ENCODE measurements around the gene TTC3. TPM values are rescaled to one million over a fixed set of nuclear protein-coding genes. Genes with fewer than 3 reads are reported as not detected.
A peak's percentile ranks its signal among the peaks of the same experiment; 100 is the strongest.

Gene TTC3
- total and polyA plus RNA-seq, 2 of the 13 experiments (the other 11 are each of a cell fraction or from before 2014, with no cell fraction given) = 55.7 to 108 TPM

DNA sequence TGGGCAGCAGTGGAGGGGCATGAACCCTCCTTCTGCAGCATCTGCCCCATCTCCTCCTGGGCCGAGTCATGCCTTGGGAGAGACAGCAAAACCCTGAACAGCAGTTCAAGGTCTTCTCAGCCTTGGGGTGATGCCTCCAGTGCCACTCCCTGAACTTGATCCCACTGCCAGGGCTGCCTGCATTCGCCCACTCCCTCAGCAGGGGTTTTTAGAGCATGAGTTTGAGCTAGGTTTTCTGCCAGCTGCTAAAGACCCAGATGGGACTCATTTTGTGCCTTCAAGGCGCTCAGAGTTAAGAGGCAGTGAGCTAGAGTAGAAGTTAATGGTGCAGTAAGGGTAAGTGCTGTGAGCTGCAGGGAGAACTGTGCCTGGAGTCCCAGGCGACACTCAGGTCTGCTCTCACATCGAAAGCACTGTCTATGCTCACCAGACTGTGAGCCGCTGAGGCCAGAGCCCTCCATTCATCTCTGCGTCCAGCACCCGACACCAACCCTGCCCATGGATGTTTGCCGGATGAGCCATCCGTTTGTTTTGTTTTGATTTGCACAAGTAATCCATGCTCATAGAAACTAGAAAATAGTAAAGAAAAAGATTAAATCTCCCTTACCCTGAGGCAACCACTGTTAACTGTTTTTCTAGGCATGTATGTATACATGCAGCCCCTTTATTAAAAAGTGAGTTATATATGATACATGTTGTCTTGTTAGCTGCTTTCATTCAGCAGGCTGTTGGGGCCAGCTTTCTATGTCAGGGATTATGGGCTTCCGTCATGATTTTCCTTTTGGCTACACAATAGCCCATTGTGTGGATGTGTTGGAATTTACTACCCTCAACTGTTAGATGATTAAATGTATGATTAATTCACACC is 126.2 kb downstream of the TTC3 start (continued):
- TF ChIP-seq, protein P1, sequence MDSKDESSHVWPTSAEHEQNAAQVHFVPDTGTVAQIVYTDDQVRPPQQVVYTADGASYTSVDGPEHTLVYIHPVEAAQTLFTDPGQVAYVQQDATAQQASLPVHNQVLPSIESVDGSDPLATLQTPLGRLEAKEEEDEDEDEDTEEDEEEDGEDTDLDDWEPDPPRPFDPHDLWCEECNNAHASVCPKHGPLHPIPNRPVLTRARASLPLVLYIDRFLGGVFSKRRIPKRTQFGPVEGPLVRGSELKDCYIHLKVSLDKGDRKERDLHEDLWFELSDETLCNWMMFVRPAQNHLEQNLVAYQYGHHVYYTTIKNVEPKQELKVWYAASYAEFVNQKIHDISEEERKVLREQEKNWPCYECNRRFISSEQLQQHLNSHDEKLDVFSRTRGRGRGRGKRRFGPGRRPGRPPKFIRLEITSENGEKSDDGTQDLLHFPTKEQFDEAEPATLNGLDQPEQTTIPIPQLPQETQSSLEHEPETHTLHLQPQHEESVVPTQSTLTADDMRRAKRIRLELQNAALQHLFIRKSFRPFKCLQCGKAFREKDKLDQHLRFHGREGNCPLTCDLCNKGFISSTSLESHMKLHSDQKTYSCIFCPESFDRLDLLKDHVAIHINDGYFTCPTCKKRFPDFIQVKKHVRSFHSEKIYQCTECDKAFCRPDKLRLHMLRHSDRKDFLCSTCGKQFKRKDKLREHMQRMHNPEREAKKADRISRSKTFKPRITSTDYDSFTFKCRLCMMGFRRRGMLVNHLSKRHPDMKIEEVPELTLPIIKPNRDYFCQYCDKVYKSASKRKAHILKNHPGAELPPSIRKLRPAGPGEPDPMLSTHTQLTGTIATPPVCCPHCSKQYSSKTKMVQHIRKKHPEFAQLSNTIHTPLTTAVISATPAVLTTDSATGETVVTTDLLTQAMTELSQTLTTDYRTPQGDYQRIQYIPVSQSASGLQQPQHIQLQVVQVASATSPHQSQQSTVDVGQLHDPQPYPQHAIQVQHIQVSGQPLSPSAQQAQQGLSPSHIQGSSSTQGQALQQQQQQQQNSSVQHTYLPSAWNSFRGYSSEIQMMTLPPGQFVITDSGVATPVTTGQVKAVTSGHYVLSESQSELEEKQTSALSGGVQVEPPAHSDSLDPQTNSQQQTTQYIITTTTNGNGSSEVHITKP (CRISPR knock-in tag; IDR thresholded peaks at IDR 0.05; ENCODE audit: low read depth) = no peak
- no peak for TF ChIP-seq ZNF547 (CRISPR knock-in tag; IDR thresholded peaks at IDR 0.05)

DNA sequence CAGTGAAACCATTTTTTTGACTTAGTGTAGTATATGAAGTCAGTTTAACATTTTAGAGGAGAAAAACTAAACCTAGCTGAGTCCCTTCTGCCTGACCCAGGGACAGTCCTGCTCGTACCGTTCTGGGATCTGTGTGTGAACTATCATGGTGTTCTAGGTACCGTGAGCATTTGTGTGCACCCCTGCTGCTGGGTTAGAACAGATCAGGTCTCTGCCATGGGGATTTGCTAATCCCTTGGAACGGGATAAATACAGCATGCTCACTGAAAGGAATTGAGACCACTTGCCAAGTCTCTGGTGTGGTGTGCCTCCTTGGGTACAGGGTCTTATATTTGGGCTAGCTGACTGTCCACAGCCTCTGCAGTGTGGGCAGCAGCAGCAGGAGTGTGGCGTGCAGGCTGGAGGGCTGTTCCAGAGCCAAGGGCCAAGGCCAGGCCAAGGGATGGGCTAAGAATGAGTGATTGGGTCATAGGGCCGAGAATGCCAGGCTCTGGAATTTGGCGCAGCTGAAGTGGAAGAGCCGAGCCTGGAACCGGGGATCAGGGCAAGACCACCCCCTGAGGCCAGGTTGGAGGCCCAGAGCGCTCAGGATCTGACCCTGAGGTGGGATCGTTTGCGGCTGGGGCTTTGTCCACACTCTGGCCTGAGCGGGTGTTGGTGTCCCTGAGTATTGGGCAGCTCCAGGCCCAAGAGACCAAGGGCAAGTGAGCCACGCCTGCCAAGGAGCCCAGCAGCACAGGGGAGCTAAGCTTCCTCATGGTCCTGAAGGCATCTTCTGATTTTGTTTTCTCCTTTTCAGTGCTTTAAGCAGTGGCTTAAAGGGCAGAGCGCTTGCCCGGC is 127.8 kb downstream of the TTC3 start:
- no peak overlapping the region for H3K27ac ChIP-seq (ENCODE audit: extremely low read length, insufficient read depth, low read length)
- intact Hi-C loops (cut with micrococcal nuclease; ENCODE audit: unreplicated experiment) = no loop called here
- H3K27me3 ChIP-seq (ENCODE audit: control insufficient read depth in 1 of 2, insufficient read depth in 2 of 2, low read length in 2 of 2) = no peaks in the 10 kb centered on the region
- no peaks in the 10 kb centered on the region for H3K9me3 ChIP-seq (ENCODE audit: low read length)
- ChIA-PET CTCF (ENCODE audit: low intra/inter-chr PET ratio, low total read pairs) (no interaction called here), POLR2A (no interaction called here)
- DNase-seq (ENCODE audit: low spot score) (no peak), FAIRE-seq (no peak), ATAC-seq (peak; percentile 28; the same call in 2 of the 3 replicates)
- H3K9ac ChIP-seq (ENCODE audit: insufficient read depth, low read depth, low read length) = no peak overlapping the region
- H3K36me3 ChIP-seq (replicated peaks in 1 of 2; ENCODE audit: control insufficient read depth in 1 of 2, insufficient read depth in 2 of 2, low read length in 2 of 2) = peaks cover 24 to 64% of the 10 kb centered on the region in 2 experiments
- H3K79me2 ChIP-seq (ENCODE audit: insufficient read depth, low read length) = no peaks in the 10 kb centered on the region
- H3K4me3 ChIP-seq (replicated peaks in 1 of 3; ENCODE audit: insufficient read depth in 1 of 3, low read depth in 2 of 3, low read length in 3 of 3) = no peak overlapping the region
- in situ Hi-C loops (cut with HindIII; ENCODE audit: extremely low pct_ligation_motif_present, low pct_unique_long_range_greater_than_20kb) = no loop called here
- no peak overlapping the region for H3K4me2 ChIP-seq (ENCODE audit: low read depth, low read length)
- H2AFZ ChIP-seq (ENCODE audit: low read length) = no peak overlapping the region
- H4K20me1 ChIP-seq (ENCODE audit: insufficient read depth, low read length) = no peaks in the 10 kb centered on the region
- peaks cover 8% of the 10 kb centered on the region; the same call in 1 of the 2 replicates for H3K4me1 ChIP-seq (ENCODE audit: insufficient read depth, low read length)
- BruUV-seq (replicated peaks) = no TSS peak
- no peak for TF ChIP-seq ZFP62 (CRISPR knock-in tag; IDR thresholded peaks at IDR 0.05)
- no peak for TF ChIP-seq HNRNPL (IDR thresholded peaks at IDR 0.05; ENCODE audit: low read depth, low read length)
- TF ChIP-seq RBM22 (optimal IDR thresholded peaks at IDR 0.05; ENCODE audit: low read length) = peak; percentile 42
- TF ChIP-seq AGO2 (optimal IDR thresholded peaks at IDR 0.05; ENCODE audit: low read depth, low read length) = peak; percentile 43
- TF ChIP-seq, protein P2, sequence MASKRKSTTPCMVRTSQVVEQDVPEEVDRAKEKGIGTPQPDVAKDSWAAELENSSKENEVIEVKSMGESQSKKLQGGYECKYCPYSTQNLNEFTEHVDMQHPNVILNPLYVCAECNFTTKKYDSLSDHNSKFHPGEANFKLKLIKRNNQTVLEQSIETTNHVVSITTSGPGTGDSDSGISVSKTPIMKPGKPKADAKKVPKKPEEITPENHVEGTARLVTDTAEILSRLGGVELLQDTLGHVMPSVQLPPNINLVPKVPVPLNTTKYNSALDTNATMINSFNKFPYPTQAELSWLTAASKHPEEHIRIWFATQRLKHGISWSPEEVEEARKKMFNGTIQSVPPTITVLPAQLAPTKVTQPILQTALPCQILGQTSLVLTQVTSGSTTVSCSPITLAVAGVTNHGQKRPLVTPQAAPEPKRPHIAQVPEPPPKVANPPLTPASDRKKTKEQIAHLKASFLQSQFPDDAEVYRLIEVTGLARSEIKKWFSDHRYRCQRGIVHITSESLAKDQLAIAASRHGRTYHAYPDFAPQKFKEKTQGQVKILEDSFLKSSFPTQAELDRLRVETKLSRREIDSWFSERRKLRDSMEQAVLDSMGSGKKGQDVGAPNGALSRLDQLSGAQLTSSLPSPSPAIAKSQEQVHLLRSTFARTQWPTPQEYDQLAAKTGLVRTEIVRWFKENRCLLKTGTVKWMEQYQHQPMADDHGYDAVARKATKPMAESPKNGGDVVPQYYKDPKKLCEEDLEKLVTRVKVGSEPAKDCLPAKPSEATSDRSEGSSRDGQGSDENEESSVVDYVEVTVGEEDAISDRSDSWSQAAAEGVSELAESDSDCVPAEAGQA (IDR thresholded peaks at IDR 0.05; ENCODE audit: low read depth) = no peak
- TF ChIP-seq, protein P2 (CRISPR knock-in tag; IDR thresholded peaks at IDR 0.05; ENCODE audit: borderline replicate concordance) = no peak
- TF ChIP-seq, protein P3, sequence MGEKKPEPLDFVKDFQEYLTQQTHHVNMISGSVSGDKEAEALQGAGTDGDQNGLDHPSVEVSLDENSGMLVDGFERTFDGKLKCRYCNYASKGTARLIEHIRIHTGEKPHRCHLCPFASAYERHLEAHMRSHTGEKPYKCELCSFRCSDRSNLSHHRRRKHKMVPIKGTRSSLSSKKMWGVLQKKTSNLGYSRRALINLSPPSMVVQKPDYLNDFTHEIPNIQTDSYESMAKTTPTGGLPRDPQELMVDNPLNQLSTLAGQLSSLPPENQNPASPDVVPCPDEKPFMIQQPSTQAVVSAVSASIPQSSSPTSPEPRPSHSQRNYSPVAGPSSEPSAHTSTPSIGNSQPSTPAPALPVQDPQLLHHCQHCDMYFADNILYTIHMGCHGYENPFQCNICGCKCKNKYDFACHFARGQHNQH (CRISPR knock-in tag; IDR thresholded peaks at IDR 0.05) = no peak
- WGBS (ENCODE audit: low lambda C conversion rate) = 95% methylated on average over 16 of the region's 16 CpGs

Measured in HepG2 (cell line).